ENCODE results near the gene ARMCX4.

DNA sequence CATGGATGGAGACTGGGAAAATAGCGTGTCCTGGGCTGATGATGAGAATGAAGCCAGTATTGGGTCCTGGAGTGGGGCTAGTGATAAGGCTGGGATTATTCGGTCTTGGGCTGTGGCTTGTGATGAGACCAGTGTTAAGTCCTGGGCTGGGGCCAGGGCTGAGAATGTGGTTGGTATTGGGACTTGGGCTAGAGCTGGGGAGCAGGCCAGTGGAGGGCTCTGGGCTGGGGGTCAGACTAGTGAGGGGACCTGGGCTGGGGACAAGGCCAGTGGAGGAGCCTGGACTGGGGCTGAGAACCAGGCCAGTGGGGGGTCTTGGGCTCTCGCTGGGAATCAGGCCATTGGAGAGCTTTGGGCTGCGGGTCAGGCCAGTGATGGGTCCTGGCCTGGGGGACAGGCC, 6.7 kb downstream of the ARMCX4 start:
- TF ChIP-seq CTCF (IDR thresholded peaks at IDR 0.05 in 2 of 3, conservative IDR thresholded peaks at IDR 0.05 in 1 of 3; ENCODE audit: borderline replicate concordance in 1 of 3, insufficient read depth in 1 of 3, low read depth in 2 of 3, low read length in 2 of 3) (no peak), POLR2A (IDR thresholded peaks at IDR 0.05; ENCODE audit: borderline replicate concordance, extremely low read depth, insufficient read depth, insufficient read length) (no peak), REST (IDR thresholded peaks at IDR 0.05; ENCODE audit: low read depth) (no peak), POLR2AphosphoS5 (IDR thresholded peaks at IDR 0.05; ENCODE audit: low read depth, low read length) (no peak), SP1 (IDR thresholded peaks at IDR 0.05; ENCODE audit: low read depth) (no peak), EZH2 (IDR thresholded peaks at IDR 0.05) (no peak), MAX (IDR thresholded peaks at IDR 0.05) (no peak), YY1 (IDR thresholded peaks at IDR 0.05; ENCODE audit: extremely low read depth, insufficient replicate concordance, low read depth, low read length) (no peak), EGR1 (IDR thresholded peaks at IDR 0.05; ENCODE audit: low read depth) (no peak), ZNF274 (IDR thresholded peaks at IDR 0.05; ENCODE audit: low read depth, low read length) (no peak), RAD21 (IDR thresholded peaks at IDR 0.05; ENCODE audit: low read depth) (no peak), SRF (IDR thresholded peaks at IDR 0.05; ENCODE audit: low read depth) (no peak)
- TF ChIP-seq, protein P1, sequence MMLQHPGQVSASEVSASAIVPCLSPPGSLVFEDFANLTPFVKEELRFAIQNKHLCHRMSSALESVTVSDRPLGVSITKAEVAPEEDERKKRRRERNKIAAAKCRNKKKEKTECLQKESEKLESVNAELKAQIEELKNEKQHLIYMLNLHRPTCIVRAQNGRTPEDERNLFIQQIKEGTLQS (IDR thresholded peaks at IDR 0.05): no peak
- TF ChIP-seq, protein P2, sequence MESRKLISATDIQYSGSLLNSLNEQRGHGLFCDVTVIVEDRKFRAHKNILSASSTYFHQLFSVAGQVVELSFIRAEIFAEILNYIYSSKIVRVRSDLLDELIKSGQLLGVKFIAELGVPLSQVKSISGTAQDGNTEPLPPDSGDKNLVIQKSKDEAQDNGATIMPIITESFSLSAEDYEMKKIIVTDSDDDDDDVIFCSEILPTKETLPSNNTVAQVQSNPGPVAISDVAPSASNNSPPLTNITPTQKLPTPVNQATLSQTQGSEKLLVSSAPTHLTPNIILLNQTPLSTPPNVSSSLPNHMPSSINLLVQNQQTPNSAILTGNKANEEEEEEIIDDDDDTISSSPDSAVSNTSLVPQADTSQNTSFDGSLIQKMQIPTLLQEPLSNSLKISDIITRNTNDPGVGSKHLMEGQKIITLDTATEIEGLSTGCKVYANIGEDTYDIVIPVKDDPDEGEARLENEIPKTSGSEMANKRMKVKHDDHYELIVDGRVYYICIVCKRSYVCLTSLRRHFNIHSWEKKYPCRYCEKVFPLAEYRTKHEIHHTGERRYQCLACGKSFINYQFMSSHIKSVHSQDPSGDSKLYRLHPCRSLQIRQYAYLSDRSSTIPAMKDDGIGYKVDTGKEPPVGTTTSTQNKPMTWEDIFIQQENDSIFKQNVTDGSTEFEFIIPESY (IDR thresholded peaks at IDR 0.05; ENCODE audit: extremely low read depth, insufficient replicate concordance, low read length): no peak

Data from HCT116 (cell line).